HG03432 (cell line): ENCODE measurements around the gene ZMIZ1.

Source experiments
- ATAC-seq: cut with Tn5 transposase; IDR thresholded peaks from one replicate; pipeline ENCODE4 v1.9.1; 2021; ENCODE audit warnings: mild to moderate bottlenecking, moderate library complexity; ENCODE audit not compliant: unreplicated experiment

ZMIZ1 gene

GRCh38 chr10:79252971-79253370, 184.2 kb downstream of the ZMIZ1 start:
- no peak for ATAC-seq

- no peak for ATAC-seq
Measured at GRCh38 chr10:79253704-79254103, 184.9 kb downstream of the ZMIZ1 start.

- no peak for ATAC-seq
Measured at GRCh38 chr10:79254333-79255006, 185.7 kb downstream of the ZMIZ1 start.

GRCh38 chr10:79255007-79255507, 186.3 kb downstream of the ZMIZ1 start:
- ATAC-seq: peak; percentile 32

GRCh38 chr10:79256264-79256806, 187.6 kb downstream of the ZMIZ1 start:
- no peak for ATAC-seq

- no peak for ATAC-seq
Measured at GRCh38 chr10:79258894-79259293, 190.1 kb downstream of the ZMIZ1 start.

- ATAC-seq: no peak
Measured at GRCh38 chr10:79259834-79260233, 191.1 kb downstream of the ZMIZ1 start.

- ATAC-seq: no peak
Measured at GRCh38 chr10:79260811-79261740, 192.3 kb downstream of the ZMIZ1 start.

GRCh38 chr10:79262131-79262530, 193.4 kb downstream of the ZMIZ1 start:
- no peak for ATAC-seq

- no peak for ATAC-seq
Measured at GRCh38 chr10:79262959-79263746, 194.4 kb downstream of the ZMIZ1 start.

GRCh38 chr10:79263939-79264338, 195.2 kb downstream of the ZMIZ1 start:
- no peak for ATAC-seq

GRCh38 chr10:79264942-79265341, 196.2 kb downstream of the ZMIZ1 start:
- no peak for ATAC-seq

- ATAC-seq: peak; percentile 44
Measured at GRCh38 chr10:79266084-79266483, 197.3 kb downstream of the ZMIZ1 start.

- peak; percentile 84 for ATAC-seq
Measured at GRCh38 chr10:79266543-79267312, 198.0 kb downstream of the ZMIZ1 start.

GRCh38 chr10:79267499-79267898, 198.7 kb downstream of the ZMIZ1 start:
- ATAC-seq: no peak

- ATAC-seq: no peak
Measured at GRCh38 chr10:79268161-79268601, 199.4 kb downstream of the ZMIZ1 start.

- ATAC-seq: no peak
Measured at GRCh38 chr10:79268742-79269141, 200.0 kb downstream of the ZMIZ1 start.

GRCh38 chr10:79269443-79269842, 200.7 kb downstream of the ZMIZ1 start:
- no peak for ATAC-seq

GRCh38 chr10:79269969-79270368, 201.2 kb downstream of the ZMIZ1 start:
- no peak for ATAC-seq
